HG02623 (cell line): ENCODE data around the gene ERG.

Experiments used
- ATAC-seq: cut with Tn5 transposase; IDR thresholded peaks from one replicate; pipeline ENCODE4 v1.9.1; 2021; ENCODE audit warnings: moderate library complexity; ENCODE audit not compliant: unreplicated experiment

Gene ERG

DNA sequence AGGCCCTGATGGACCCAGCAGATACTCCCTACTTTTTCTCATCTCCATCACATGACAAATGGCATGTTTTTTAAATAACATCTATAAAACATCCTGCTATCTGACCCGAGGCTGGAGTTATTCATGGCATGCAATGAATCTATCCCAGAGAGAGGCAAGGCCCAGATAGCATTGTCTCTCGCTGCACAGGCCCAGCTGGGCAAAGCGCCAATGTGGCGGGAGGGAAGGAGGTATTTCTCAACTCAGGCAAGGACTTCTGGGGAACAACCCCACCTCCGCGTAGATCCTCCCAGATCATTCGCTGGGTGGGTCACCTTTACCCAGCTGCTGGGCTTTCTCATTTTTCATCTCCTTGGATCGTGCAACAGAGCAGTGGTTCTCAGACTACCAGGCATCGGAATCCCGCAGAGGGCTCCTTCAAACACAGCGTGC lies 59.8 kb downstream of the ERG start:
- ATAC-seq, result no peak

DNA sequence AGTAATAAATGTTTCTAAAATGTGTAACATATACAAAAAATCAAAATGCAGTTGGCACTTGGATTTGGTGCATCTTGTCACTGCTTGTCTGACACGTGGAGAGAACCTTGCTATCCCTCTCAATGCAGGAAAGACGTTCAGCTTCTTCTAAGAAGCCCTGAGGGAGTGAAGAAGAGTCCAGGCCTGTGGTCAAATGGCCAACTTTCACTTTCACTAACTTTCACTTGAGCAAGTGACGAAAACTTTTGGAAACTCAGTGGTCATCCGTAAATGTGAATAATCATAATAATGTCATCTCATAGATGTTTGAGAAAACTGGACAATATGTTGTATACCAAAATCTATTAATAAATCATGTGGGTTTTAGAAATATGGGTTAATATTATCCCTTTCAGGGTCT lies 61.9 kb downstream of the ERG start:
- no peak for ATAC-seq

DNA sequence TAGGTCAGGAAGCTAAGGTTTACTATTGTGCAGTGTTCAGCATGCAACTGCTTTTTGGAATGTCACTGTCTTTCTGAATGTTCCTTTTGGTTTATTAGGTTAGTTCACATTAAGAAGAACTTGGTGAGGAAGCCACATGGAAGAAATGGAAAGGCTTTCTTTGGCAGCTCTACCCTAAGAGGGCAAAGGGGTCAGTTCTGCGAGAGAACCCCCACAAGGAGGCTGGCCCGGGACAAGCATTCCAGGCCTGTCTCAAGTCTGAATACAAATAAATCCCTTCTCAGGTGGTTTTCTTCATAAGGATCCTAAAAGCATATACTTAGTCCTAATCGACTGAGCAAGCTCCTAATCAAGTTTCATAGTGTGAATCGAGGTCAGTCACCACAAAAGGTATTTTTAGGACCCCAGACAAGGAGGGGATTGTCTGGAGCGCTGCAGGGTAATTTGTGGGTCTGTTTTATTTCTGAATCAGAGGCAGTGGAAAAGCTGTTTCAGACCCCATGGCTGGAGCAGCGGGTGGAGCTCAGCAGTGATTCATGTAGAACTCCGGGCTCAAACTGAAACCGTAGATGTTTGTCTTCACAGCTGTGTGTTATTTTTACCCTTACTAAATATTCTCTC lies 63.3 kb downstream of the ERG start:
- no peak for ATAC-seq

DNA sequence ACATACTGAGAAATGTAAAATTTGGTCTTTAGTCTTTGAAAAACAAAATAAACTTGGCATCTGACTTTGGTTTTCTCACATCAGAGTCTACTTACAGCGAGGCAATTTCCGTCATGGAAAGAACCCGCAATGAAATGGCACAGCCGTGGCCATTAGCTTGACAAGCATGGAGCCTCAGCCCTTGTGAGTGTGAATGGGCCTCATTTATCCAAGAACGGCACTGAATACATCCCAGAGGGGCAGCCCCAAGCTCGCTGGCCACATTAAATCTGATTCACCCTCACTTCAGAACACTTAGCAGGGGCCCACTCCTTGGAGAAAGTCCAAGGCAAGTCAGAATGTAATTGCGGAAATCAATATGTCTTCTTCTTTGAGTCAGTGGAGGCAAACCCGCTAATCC lies 64.8 kb downstream of the ERG start:
- no peak for ATAC-seq

DNA sequence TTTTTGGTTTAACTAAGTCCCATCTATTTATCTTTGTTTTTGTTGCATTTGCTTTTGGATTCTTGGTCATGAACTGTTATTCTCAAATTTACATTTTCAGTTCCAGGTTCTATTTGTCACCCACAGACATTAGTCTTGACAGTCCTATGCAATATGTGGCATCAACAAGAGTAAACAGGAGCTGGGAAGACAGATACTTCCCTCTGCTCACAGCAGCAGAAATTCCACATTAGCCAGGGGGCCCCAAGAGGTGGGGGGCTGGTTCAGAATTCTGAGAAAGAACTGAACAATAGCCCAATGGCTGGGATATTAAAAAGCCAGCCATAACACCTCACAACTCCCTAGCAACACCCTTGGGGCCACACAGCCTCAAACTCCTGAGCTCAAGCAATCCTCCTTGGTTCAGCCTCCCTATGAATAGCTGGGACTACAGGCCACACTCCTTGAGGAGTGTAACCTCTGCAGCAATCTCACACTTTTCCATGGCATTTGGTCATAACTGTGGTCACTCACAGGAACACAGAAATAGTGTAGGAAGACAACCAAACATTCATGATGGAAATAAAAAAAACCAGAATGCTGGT lies 67.8 kb downstream of the ERG start:
- no peak for ATAC-seq

DNA sequence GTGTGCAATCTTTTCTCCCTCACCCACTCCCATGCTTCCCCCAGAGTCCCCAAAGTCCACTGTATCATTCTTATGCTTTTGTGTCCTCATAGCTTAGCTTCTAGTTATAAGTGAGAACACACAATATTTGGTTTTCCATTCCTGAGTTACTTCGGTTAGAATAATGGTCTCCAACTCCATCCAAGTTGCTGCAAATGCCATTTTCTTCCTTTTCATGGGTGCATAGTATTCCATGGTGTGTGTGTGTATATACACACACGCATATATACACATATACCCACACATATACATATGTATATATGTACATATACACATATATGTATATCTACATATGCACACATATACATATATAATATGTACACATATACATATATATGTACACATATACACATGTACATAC lies 69.3 kb downstream of the ERG start:
- ATAC-seq, result no peak

DNA sequence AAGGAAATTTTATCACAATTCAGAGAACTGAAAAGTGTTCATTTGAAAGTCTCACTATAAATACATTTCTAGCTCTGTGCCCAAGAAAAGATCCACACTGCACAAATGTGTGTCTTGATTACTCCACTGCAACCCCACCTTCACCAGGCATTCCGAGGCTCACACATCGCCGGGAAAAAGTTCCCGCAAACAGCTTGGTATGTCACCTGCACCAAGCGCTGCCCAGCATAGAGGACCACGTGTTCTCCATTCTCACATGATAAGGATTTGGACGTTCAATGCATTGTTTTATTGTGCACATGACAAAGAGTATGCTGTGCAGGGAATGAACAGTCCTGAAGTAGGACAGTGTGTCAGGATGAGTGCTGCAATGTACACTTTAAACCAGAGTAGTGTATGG lies 70.1 kb downstream of the ERG start:
- ATAC-seq, result no peak

DNA sequence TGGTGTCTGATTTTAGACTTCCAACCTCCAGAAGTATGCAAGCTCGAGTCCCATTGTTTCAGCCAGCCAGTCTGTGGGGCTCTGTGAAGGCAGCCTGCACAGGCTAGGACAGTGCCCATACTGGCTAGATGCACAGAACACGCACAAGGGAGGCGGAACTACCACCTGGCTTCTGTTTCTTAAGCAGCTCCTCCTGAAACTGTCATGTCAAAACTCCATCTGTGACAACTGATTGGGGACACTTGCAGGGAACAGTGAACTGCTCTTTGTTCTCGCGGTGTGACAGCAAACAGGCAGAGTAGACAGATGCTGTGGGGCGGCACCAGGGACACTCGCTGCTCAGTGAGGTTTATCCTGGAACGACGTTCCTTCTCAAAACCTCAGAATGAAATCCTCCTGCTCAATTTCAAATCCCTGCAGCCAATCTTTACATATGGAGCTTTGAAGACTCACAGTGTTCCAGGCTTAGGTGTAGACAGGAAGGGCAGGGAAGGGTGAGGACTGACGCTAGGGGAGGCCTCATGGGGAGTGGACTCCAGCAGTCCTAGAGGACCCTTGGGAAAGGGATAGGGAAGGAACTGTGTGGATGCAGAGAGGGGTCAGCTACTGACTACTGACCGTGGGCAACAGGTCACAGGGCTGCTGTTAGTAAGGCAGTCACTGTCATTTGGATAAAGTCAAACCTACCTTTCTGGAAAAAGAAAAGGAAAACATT lies 73.8 kb downstream of the ERG start:
- ATAC-seq, result no peak

DNA sequence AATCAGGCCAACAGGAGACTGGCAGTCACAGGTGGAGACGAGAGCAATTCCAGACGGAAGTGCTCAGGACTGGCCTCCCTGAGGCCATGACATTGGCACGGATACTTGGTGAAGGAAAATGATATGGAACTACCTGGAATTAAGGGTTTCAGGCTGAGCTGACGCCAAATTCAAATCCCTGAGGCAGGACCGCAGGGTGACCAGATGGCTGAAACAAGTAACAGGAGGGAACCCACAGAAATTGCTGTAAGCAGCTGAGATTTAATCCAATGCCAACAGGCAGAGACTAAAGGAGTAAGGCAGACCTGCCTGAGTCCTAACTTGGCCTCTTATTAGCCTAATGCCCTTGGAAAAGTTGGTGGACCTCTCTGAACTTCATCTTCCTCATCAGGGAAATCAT lies 76.2 kb downstream of the ERG start:
- no peak for ATAC-seq

DNA sequence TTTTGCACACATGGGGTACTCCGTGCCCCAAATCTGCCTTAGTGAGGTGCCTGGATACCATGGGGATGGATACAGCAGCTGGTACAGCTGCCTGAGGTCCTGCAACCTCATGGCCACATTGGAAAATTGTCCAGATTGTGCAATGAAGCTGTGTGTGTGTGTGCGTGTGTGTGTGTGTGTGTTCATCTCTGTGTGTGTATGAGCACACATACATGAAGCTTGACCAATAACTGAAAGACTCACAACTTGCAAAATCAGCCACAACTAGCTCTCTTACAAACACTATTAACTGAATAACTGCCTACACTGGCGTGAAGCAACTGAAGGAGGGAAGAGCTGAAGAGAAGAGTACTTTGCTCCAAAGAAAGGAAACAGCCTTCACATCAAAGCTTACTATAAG lies 78.1 kb downstream of the ERG start:
- no peak for ATAC-seq

DNA sequence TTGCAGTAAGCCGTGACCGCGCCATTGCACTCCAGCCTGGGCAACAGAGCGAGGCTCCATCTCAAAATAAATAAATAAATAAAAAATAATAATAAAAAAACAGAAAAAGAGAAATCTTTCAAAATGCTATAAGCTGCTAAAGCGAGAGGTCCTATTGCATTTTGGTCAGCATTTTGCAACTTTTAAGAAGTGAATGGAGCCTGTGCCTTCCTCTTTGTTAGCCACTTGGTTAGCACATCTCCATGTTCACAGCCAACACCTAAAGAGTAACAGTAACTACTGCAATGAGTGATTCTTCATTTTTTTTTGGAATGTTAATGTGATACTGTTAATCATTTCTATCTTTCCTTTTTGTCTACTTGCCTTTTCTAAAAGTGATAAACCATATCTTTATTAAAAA lies 80.6 kb downstream of the ERG start:
- ATAC-seq, result no peak

DNA sequence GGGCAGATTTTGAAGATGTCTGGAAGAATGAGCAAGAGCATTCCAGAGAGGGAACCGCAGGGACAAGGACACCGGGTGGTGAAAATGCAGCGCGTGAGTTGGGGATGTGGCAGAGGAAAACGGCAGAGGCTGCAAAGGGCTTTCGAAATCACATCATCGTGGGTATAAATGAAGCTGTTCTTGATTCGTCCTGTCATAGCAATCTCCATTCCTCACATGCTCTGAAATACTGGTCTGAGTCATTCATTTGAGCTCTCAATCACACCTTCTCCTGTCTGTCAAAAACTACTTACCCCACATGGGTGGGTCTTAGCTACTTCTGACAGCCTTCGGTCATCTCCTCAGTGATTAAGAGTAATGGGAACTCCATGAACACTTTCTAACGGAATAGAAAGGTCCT lies 81.5 kb downstream of the ERG start:
- ATAC-seq, result no peak

DNA sequence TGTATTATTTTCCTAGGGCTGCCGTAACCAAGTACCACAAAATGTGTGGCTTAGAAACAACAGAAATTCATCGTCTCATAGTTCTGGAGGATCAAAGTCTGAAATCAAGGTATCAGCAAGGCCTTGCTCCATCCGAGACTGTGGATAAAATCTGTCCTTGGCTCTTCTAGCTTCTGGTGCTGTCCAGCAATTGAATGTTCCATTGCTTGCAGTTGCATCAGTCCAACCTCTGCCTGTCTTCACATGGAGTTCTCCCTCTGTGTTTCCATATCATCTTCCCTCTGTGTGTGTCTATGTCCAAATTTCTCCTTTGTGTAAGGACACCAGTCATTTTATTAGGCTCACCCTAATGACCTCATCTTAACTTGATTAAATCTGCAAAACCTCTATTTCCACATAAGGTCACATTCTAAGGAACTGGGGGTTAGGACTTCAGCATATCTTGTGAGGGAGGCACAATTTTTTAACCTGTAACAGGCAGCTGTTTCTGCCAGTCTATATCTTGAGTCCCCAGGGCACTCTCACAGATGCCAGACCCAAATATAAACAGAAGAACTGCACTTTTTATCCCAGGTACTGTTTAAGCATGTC lies 84.2 kb downstream of the ERG start:
- no peak for ATAC-seq

DNA sequence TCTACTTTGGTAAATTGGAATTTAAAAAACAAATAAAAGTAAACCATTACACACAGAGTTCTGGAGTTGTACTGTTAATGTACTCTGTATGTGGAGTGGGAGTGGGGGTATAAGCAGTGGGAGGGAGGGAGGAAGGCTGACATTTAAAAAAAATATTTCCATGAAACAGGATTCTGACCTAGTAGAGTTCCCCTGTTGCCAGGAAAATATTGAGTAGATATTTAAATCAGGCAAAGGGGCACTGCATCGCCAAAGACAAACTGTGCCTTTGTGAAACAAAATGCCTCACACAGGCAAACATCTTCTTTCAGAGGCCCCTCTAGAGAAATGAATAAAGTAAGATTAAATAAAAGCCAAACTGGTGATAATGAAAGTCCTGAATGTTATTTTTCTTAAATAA lies 87.8 kb downstream of the ERG start:
- no peak for ATAC-seq

DNA sequence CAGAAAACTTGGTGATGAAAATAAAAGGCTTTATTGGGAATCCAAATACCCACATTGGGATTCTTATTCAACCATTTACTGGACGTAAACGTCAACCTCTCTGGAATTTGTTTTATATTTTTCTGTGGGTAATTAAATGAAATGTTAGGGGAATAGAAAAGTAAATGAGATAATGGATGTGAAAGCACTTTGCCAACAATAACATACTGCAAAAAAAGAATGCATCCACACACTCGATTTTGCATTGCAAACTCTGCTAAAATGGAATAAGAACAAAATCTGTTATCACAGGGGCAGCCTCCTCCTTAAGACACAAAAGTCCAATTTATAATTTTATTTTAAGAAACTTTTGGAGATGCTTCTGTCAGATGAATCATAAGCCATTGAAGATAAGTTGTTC lies 88.4 kb downstream of the ERG start:
- no peak for ATAC-seq

DNA sequence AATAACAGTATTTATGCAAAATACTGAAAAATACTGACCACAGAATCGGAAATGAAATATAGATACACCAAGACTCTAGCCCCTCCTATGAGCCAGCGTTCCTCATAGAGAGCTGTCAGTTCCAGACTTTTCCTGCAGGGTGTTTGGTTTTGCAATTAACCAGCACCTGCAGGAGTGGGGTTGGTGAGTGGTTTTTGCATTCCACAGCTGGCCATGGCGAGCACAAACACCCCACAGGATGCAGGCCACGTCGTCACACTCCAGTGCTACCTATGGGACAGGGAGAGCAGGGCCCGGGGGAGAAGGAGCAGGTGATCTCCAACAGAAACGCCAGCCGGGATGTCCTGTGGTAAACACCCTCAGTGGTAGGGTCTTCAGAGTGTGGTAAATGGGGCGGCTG lies 94.1 kb downstream of the ERG start:
- ATAC-seq, result no peak

DNA sequence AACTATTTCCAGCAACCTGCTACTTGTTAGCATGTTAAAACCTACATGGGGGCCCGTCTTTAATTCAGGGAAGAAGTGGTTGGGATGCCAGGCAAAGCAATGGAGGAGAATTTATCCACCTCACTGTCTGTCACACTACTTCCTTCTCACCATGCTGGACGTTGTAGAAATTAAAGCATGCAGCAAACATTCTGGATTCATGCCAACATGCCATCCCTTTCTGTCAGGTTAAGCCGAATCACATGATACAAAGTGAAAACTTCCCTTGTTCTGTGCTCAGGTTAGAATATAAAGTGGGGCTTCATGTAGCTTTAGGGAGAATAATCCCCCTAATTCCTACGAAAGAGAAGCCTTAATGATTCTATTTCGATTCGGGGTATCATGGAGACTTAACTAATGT lies 95.5 kb downstream of the ERG start:
- no peak for ATAC-seq

DNA sequence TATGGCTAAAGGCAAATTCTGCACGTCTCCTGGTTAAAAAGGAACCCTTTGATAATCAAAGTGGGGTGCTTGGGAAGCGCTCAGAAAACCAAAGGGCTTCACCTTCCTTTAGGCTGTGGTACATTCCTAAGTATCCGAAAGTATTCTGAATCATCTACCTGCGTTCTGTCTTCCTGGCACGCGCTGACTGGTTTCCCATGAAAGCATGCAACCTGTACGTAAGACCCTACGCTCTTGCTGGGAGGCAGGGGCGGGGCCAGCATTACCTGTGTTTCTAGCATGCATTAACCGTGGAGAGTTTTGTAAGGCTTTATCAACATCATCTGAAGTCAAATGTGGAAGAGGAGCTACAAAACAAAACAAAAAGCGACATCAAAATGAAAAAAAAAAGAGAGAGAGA lies 96.0 kb downstream of the ERG start:
- no peak for ATAC-seq

DNA sequence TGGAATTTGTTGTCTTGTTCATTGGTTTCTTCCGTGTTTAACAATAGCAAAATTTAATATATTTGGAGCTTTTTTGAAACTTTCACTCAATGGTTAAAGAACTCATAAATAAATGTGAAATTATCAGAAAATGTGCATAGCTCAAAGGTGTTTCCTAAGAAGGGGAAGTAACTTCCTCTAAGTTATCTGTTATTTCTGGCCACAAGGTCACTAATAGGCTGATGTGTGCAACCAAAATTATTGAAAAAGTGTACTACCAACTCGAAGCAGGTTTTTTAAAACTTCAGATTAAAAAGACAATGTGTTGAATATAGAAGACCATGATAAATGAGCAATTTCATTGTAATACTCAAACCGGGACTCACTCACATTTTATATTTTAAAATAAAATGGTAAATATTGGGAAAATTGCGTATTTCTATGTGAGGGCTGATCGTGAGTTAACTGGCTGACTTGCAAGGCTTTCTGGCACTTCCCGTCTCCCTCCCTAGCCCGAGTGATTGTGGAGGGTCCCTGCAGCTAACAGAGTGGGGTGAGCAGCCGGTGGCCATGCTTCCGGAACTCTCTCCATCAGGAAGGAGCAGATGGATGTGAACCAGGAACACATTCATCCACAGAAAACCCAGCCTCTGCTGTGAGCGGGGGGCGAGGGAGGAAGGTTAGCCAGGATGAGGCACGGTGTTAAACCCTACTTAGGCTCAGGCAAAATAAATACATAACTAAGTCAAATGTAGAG lies 96.9 kb downstream of the ERG start:
- ATAC-seq, result no peak

DNA sequence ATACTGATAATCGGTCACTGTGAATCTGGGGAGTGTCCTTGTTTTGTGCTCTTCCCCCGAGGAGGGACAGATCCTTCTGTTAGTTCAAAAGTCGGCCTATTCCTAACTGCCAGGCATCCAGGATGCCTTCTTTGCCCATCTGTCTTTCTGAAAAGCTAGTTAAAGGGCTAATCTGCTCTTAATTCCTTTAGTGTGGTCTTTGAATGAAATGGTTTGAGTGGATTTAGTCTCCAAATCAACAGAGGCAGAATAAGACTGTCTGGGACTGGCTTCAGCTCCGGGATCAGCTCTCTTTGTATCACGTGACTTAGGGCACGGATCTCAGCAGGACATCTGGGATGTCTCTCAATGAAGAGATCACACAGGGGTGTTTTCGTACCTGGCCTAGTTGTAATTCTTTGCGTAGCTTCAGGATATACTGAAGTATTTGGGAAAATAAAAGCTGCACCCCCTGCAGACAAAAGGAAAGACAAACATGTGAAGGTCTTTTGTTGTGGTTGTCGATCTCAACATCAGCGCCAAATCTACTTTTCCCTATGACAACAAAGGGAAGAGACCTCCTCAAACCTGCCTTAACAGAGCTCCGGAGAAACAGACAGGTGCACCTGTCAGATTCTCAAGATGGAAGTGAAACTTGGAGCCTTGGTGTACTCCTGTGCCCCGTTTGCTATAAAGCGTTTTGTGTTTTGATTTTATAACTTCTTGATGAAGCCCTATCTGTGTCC lies 97.9 kb downstream of the ERG start:
- no peak for ATAC-seq

DNA sequence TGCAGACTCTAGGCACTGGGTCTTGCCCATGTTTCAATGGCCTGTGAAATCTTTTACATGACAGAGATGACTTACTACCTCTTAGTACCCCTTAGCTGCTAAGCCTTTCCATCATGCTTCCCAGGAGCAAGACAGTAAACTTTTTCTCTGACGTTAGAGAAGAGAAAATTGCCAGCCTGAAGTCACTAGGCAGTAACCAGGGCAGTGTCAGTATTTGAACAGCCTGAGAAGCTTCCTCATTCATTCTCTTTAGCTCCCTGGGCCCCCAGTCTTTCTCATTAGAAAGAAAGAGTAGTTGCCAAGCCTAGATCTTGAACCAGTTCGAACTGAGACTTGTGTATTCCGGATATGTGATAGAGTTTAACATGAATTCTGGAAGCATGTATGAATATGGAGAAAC lies 99.2 kb downstream of the ERG start:
- ATAC-seq, result no peak
